ENCODE data around the gene WDR48.

WDR48 gene

GRCh38 chr3:39101022-39101689 is 49.3 kb downstream of the WDR48 start:
- DNase-seq (ENCODE audit: low read depth in 3 of 3) = peak in 1 of 3 donors; percentile 43

- DNase-seq (ENCODE audit: low read depth in 3 of 3) = no peak
Observed at GRCh38 chr3:39102504-39103323, 50.9 kb downstream of the WDR48 start.

- DNase-seq (ENCODE audit: low read depth in 3 of 3) = no peak
Observed at GRCh38 chr3:39103324-39103693, 51.5 kb downstream of the WDR48 start.

- DNase-seq (ENCODE audit: low read depth in 3 of 3) = no peak
Observed at GRCh38 chr3:39103791-39104552, 52.2 kb downstream of the WDR48 start.

GRCh38 chr3:39104961-39105686 is 53.3 kb downstream of the WDR48 start:
- DNase-seq (ENCODE audit: low read depth in 3 of 3) = no peak

GRCh38 chr3:39105687-39106063 is 53.9 kb downstream of the WDR48 start:
- DNase-seq (ENCODE audit: low read depth in 3 of 3) = no peak

GRCh38 chr3:39106281-39106811 is 54.5 kb downstream of the WDR48 start:
- no peak for DNase-seq (ENCODE audit: low read depth in 3 of 3)

- DNase-seq (ENCODE audit: low read depth in 3 of 3) = no peak
Observed at GRCh38 chr3:39106851-39107387, 55.1 kb downstream of the WDR48 start.

GRCh38 chr3:39107388-39108199 is 55.8 kb downstream of the WDR48 start, which contains the start of the genes GORASP1 and TTC21A:
Gene GORASP1 (minus strand): TSS chr3:39107627. CDS start chr3:39107541, 86 bp downstream.
Gene TTC21A (plus strand): TSS chr3:39107680. CDS start chr3:39107838, 158 bp downstream.
- DNase-seq (ENCODE audit: low read depth in 3 of 3) = peak; percentile 30 to 57 (median 30)

- DNase-seq (ENCODE audit: low read depth in 3 of 3) = no peak
Observed at GRCh38 chr3:39108200-39108710, 56.4 kb downstream of the WDR48 start.

GRCh38 chr3:39109086-39109485 is 57.3 kb downstream of the WDR48 start:
- no peak for DNase-seq (ENCODE audit: low read depth in 3 of 3)

GRCh38 chr3:39110041-39110639 is 58.3 kb downstream of the WDR48 start:
- no peak for DNase-seq (ENCODE audit: low read depth in 3 of 3)

GRCh38 chr3:39112113-39112512 is 60.3 kb downstream of the WDR48 start:
- no peak for DNase-seq (ENCODE audit: low read depth in 3 of 3)

- no peak for DNase-seq (ENCODE audit: low read depth in 3 of 3)
Observed at GRCh38 chr3:39112535-39112934, 60.7 kb downstream of the WDR48 start.

- no peak for DNase-seq (ENCODE audit: low read depth in 3 of 3)
Observed at GRCh38 chr3:39113291-39113690, 61.5 kb downstream of the WDR48 start.

- no peak for DNase-seq (ENCODE audit: low read depth in 3 of 3)
Observed at GRCh38 chr3:39114456-39114855, 62.6 kb downstream of the WDR48 start.

GRCh38 chr3:39115870-39116269 is 64.1 kb downstream of the WDR48 start:
- DNase-seq (ENCODE audit: low read depth in 3 of 3) = no peak

- DNase-seq (ENCODE audit: low read depth in 3 of 3) = no peak
Observed at GRCh38 chr3:39118079-39118478, 66.3 kb downstream of the WDR48 start.

- DNase-seq (ENCODE audit: low read depth in 3 of 3) = no peak
Observed at GRCh38 chr3:39118931-39119660, 67.3 kb downstream of the WDR48 start.

Measured in stimulated activated CD4-positive, alpha-beta T cell treated with anti-CD3 and anti-CD28 coated beads, TNF-alpha, amount 100 ng/mL, for 48 hours (primary cell).